ENCODE data around the gene SYNDIG1L.

The SYNDIG1L gene

GRCh38 chr14:74358176-74358829 lies 67.7 kb downstream of the SYNDIG1L start:
- no peak for DNase-seq (ENCODE audit: low read depth)

GRCh38 chr14:74357585-74357984 lies 68.4 kb downstream of the SYNDIG1L start:
- no peak for DNase-seq (ENCODE audit: low read depth)

GRCh38 chr14:74356892-74357575 lies 69.0 kb downstream of the SYNDIG1L start:
- no peak for DNase-seq (ENCODE audit: low read depth)

All from stimulated activated CD8-positive, alpha-beta memory T cell treated with anti-CD3 and anti-CD28 coated beads, Interleukin-4, amount 100 ng/mL, for 24 hours (primary cell).